Stimulated activated CD4-positive, alpha-beta T cell treated with anti-CD3 and anti-CD28 coated beads, Interleukin-12 subunit alpha, Interleukin-12 subunit beta, amount 100 ng/mL, for 4 hours (primary cell): Measurements from ENCODE around the gene ZNF627.
"Not testable (repeated sequence)": the region's sequence is repeated elsewhere in the genome, so short reads cannot be mapped to it uniquely, and the experiment has no call there.

Experiments
- DNase-seq: peaks from one replicate; pipeline ENCODE4 v3.0.0-alpha.2; 2020

Gene ZNF627

DNA sequence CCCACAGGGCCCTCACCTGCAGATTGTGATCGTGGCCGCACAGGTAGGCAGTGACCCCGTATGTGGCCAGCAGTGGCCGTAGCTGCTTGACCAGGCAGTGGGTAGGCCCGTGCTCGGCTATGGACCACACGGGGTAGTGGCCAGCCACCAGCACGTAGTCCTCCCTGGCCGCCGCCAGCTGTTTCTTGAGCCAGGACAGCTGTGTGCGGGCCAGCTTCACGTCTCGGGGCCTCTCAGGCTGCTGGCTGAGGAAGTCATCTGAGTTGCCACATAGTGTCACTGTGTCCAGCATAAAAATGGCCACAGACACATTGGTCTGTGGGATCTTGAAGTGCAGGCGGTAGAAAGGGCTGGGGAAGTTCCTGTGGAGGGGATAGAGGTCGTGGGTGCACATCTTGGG lies 21.1 kb upstream of the ZNF627 start:
- DNase-seq, result no peak

DNA sequence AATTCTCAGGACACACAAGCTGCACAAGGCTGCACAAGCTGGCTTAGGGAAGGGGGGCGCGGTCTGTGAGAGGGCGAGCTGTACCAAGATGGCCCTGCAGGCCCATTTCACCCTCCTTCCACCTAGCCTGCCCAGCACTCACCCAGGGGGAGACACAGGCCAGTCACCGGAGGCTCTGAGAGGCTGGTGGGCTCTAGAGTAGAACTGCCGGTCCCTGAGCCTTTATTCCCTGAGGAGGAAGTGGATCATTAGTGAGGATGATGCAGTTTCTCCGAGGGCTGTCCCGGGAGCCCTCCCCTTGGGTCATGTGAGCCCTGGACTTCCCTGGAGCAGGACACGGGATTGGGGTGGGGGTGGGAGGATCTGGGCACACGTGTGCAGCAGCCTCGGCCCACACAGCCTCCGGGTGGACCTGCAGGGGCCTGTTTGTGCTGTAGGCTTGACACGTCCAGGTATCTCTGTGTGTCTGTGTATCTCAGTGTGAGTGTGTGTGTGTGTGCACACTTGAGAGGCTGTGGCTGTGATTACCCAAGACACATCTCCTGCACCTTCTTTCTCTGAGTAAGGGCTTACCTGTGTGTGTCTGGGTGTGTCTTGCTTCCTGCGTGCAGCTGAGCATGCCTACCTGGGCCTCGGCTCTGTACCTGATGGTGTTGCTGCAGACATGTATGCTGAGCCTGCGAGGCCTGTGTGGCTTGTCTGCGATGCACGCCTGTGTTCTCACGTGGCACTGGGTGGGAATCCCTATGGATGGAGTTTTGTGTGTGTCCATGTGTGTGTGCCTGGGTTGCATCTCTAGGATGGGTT lies 19.6 kb upstream of the ZNF627 start, which contains the start of gene ACP5:
Gene ACP5 (minus strand): TSS at position 195 of the 807 bp plus-strand sequence. CDS start 328 bp downstream, outside the sequence.
- DNase-seq, result no peak

DNA sequence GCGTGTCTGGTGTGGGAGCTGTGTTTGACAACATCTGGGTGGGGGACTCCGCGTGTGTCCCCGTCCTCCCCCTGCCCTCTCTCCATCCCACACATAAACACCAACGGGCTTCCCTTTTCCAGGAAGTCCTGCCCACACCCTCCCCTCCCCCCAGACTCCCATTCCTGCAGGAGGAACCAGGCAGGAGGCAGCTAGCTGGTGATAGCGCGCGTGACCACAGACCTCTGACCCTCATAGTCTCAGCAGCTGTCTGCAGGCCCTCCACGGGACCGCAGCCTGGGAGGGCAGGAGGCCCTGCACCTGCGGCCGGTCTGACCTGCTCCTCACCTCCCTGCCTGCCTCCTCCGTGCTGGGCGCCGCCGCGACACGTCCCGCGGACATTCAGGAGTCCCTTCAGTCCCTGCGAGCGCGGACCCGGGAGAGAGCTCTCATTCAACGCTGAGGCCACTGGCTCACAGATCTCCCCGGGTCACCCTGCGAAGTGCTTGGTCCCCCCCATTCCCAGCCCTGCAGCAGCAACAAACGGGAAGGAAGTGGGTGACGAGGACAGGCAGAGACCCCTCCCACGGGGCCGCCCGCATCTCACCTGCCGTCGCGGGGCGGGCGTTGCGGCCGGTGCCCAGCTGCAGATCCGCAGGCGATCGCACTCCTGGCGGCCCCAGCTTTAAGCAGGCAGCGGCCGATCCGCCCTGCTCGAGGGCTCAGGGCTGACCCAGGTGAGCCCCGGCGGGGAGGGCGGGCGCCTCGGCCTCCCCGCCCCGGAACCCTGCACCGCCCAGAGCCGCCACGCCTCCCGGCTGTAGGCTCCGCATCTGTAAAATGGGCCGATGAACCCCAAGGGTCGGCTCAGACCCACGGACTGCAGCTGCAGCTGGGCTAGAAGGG lies 18.8 kb upstream of the ZNF627 start:
- DNase-seq, result peak; percentile 32

DNA sequence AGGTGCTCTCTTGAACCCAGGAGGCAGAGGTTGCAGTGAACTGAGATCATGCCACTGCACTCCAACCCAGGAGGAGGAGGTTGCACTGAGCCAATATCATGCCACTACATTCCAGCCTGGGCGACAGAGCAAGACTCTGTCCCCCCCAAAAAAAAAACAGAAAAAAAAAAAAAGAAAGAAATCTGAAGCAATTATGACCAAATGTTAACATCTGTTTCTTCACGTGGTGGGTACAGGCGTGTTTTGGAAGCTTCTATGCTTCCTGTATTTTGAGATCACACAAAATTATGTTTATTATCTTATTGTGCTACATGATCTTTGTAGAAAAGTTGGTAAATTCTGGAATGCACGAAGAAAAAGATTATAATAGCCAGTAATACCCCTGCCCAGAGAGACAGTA lies 17.2 kb upstream of the ZNF627 start:
- DNase-seq, result no peak

DNA sequence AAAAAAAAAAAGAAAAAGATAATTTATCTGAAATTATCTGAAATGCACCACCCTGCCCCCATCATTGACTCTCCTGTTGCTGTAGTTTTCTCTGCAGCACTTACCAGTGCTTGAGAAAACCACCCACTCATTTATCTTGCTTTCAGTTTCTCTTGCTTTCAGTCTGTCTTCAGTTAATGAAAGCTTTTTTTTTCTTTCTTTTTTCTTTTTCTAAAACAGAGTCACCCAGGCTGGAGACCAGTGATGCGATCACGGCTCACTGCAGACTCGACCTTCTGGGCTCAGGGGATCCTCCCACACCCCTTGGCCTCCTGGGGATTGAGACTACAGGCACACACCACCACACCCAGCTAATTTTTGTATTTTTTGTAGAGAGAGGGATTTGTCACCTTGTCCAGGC lies 15.5 kb upstream of the ZNF627 start:
- peak; percentile 42 for DNase-seq

DNA sequence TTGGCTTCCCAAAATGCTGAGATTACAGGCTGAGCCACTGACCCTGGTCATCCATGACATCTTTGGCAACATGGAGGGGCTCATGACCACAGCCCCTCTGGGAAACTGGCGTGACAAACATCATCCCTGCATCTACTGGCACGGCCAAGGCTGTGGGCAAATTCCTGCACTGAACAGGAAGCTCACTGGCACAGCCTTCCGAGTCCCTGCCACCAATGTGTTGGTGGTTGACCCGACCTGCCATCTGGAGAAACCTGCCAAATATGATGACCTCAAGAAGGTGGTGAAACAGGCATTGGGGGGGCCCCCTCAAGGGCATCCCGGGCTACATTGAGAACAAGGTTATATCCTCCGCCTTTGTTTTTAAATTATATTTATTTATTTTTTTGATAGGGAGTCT lies 11.0 kb upstream of the ZNF627 start:
- no peak for DNase-seq

DNA sequence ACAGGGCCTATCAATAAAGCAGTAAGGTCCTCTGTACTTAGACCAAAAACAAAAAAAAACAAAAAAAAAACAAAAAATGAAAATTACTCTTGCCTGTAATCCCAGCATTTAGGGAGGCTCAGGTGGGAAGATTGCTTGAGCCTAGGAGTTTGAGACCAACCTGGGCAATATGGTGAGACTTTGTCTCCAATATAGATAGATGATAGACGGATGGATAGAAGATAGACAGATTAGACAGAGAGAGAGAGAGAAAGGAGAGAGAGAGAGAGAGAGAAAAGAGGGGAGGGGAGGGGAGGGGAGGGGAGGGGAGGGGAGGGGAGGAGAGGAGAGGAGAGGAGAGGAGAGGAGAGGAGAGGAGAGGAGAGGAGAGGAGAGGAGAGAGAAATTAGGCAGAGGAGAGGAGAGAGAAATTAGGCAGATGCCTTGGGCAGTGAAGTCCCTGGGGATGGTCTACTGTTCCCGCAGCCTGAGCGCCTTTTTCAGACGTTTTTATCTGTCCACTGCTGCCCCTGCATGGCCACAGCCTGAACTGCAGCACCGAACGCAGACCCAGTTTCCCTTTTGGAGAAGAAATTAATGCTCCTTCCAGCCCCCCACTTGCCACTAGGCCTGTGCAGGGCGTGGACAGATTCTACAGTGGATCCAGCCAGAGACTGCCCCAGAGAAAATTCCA lies 9.8 kb upstream of the ZNF627 start:
- peak; percentile 77 for DNase-seq

DNA sequence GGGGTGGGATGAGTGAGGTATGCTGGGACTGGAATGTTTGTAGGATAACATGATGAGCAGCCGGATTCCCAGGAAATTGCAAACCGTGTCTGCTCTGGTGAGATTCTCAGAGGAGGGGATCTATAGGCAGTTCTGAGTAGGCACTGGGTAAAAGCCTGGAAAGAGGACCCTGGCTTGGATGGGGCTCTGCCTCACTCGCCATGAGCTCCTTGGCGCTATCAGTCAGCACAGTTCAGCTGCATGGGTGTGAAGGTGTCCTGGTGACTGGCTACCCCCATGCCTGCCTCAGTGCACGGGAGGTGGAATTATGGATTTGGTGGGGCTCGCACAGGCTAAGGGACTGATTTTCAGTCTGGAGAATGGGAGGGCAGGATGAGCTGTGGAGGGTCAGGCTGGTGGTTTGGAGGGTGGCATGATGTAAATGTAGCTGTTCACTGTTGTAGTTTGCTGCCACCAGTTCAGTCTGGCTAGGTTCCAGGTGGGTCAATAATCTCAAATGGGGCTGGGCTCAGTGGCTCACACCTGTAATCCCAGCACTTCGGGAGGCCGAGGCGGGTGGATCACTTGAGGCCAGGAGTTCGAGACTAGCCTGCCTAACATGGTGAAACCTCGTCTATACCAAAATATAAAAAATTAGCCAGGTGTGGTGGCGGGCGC lies 9.2 kb upstream of the ZNF627 start:
- DNase-seq, result no peak

DNA sequence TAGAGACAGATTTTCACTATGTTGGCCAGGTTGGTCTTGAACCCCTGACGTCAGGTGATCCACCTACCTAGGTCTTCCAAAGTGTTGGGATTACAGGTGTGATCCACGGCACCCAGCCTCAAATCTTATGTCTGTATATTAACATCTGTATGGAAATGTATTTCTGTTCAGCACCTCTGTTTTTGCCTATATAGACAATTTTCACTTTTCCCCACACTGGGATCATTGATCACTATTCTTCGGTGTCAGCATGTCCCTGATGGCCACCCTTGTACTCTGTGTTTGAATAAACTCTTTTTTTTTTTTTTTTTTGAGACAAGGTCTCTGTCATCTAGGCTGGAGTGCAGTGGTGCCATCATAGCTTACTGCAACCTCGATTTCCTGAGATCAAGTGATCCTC lies 3.2 kb upstream of the ZNF627 start:
- DNase-seq, result no peak

DNA sequence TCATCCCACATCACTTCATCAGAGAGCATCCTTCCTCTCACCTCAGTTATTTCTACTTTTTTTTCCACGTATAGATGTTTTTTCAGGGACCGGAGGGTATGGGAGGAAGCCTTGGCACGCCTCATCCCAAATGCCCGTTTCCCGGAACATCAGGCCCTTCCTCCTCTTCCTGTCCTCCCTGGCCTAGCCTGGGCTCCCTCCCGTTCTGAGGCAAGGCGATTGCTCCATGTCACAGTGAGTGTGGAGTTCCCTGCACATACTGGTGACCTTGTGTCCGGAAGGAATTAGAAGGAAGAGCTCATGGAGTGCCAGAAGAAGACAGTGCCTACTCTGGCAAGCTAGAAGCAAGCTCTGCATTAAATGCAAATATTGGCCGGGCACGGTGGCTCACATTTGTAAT lies 1.1 kb upstream of the ZNF627 start:
- no peak for DNase-seq

DNA sequence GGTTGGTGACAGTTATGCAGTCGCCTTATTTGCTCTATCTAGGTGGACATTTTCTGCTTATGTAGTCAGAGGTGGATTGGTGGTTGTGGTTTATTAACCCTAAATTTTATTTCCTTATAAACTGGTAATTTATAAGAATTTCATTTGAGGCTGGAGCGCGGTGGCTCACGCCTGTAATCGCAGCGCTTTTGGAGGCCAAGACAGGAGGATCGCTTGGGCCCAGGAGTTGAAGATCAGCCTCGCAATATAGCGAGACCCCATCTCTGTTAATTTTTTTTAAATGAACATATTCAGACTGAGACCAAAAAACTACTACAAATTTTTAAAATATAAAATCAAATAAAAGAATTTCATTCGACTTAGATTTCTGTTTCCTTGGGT lies 810 bp downstream of the ZNF627 start:
- DNase-seq, result no peak

DNA sequence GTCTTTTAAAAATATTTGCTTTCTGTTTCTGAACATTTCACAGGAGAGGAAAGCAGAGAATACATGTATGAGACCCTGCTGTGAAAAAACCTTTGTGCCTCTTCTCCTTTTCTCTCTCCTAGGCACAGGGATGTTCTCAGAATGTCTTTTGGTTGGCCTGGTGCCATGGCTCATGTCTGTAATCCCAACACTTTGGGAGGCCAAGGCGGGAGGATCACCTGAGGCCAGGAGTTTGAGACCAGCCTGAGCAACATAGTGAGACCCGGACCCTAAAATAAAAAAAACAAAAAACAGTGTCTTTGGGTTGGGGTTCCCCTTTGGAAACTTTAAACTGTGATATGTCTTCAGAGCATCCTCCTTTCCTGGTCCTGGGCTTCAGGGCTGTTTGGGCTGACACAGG lies 1.5 kb downstream of the ZNF627 start:
- DNase-seq, result no peak

DNA sequence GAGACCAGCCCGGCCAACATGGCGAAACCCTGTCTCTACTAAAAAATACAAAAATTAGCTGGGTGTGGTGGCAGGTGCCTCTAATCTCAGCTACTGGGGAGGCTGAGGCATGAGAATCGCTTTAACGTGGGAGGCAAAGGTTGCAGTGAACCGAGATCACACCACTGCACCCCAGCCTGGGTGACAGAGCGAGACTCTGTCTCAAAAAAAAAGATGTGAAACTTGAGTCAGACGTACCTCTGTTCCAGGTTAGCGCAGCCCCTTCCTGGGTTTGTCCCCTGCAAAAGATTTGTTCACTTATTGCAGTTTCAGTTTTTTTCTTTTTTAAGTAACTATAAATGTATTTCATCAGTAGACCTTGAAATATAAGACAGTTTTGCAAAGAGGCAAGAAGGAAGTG lies 2.4 kb downstream of the ZNF627 start:
- not testable (repeated sequence) for DNase-seq

DNA sequence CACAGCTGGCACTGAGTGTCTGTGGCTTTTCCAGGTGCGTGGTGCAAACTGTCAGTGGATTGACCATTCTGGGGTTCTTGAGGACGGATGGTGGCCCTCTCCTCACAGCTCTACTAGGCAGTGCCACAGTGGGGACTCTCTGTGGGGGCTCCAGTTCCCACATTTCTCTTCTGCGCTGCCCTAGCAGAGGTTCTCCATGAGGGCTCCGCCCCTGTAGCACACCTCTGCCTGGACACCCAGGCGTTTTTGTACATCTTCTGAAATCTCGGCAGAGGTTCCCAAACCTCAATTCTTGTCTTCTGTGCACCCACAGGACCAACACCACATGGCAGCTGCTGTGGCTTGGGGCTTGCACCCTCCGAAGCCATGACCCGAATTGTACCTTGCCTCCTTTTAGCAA lies 9.2 kb downstream of the ZNF627 start:
- no peak for DNase-seq

DNA sequence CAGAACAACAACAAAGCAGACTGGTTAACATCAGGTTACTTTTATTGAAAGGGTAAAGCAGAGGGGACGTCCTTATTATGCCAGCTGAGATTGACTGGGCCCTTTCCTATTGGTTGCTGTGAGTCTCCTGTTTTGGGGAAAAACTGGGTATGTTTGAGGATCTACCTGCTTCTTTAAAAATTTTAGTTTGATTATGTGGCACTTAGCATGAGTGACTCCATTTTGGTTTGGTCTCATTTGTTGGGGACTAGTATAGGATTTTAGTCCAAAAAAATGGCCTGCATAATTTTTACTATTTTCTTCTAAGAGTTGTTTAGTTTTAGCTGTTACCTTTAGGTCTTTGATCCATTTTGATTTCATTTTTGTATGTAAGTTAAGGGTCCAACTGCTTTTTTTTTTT lies 14.4 kb downstream of the ZNF627 start:
- DNase-seq, result no peak

DNA sequence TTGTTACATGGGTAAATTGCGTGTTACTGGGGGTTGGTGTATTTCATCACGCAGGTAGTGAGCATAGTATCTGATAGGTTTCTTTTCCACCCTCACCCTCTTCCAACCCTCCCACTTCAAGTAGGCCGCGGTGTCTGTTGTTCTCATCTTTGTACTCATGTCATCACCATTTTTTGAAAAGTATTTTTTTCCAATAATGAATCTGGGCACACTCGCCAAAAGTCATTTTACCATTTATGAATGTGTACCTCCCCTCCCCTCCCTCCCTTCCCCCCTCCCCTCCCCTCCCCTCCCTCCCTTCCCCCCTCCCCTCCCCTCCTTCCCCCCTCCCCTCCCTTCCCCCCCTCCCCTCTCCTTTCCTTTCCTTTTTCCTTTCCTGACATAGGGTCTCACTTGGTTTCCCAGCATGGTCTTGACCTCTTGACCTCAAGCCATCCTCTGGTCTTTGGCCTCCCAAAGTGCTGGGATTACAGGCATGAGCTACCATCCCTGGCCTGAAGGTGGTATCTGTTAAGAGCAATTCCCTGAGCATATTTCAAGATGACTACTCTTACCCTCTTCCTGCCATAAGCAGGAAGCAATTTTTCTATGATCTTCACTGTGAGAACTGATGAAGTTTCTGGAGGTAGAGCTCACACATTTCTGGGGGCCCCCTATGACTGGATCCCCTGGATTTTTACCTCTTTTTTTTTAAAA lies 15.7 kb downstream of the ZNF627 start:
- no peak for DNase-seq

DNA sequence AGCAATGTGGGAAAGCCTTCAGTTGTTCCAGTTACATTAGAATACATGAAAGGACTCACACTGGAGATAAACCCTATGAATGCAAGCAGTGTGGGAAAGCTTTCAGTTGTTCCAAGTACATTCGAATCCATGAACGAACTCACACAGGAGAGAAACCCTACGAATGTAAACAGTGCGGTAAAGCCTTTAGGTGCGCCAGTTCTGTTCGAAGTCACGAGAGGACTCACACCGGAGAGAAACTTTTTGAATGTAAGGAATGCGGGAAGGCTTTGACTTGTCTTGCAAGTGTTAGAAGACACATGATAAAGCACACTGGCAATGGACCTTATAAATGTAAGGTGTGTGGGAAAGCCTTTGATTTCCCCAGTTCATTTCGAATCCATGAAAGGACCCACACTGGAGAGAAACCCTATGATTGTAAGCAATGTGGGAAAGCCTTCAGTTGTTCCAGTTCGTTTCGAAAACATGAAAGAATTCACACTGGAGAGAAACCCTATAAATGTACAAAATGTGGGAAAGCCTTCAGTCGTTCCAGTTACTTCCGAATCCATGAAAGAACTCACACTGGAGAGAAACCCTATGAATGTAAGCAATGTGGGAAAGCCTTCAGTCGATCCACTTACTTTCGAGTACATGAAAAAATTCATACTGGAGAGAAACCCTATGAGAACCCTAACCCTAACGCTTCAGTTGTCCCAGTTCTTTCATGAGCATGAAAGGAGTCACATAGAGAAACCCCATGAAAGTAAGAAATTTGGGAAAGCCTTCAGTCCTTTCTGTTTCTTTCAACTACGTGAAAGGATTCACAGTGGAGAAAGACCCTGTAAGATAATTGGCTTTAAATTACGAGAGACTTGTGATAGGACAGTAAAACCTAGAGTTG lies 20.1 kb downstream of the ZNF627 start:
- DNase-seq, result no peak

DNA sequence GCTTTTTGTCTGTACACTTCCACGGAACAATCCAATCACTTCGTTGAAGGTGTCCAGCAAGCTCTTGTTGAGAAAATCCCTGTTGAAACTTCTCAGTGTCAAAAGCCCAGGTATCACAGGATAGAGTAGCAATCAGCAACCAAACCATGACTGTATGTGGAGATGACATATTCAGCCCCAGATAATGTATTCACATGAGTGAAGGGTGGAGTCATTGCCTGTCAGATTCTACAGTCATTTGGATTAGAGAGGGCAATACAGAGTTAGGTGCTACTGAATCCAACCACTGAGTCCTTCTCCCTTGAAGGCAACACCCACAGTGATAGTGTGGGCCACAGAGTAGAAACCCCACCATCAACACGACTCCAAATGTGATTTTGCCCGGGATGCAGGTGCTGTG lies 23.3 kb downstream of the ZNF627 start:
- no peak for DNase-seq

DNA sequence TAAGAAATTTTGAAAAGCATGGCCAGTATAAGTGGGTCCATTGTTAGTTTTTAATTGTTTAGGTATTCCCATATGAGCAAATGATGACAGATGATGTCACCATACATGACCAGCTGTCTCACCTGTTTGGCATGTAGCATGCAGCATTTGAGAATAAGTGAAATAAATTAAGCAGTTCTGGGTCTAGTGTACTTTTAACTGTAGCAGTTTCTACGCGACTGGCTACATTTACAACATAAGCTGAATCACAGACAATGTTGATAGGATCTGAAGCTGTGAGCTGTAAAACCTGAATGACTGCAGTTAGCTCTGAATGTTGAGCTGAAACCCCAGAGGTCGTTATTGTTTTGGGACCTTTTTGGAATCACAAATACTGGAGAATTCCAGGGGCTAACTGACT lies 25.1 kb downstream of the ZNF627 start:
- DNase-seq, result not testable (repeated sequence)

DNA sequence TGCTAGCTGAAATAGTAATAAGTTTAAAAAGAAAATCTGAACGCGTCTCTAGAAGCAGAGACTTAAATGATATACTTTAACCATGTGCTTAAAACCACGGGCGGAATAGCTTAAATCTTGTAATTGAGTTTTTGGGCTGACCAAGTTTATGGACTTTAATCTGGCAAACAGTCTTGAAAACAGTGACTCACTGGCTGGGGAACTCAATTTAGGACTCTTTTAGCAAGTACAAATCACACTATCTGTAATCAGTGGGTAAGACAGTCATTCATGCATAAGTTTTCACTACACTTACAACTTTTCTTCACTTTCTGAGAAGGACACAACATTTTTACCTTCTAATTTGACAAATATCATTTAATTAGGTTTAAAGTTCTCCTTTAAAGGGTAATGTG lies 26.8 kb downstream of the ZNF627 start:
- DNase-seq, result no peak

DNA sequence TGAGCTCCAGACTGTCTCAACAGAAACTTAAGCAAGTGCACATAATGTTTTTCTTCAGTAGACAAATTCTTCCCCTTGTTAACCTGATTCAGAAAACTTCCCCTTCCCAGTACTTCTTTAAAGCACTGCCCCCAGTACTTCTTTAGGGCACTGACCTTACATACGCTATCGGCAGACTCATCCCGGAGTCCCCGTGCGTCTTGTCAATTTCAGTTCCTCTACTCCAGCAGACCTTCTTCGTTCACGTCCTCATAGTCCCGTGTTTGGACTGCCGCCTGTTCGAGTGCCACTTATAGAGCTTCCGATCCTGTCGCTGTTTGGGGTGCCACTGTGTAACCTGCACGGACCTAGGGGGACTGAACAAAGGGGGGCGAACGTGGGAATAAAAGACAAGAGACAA lies 29.0 kb downstream of the ZNF627 start:
- DNase-seq, result no peak
